HCT116 (cell line): ENCODE data around the gene HCFC1.

Experiments used
- CTCF ChIP-seq, 3 experiments: fragments of 200-600 bp in 1 of 3; sonication (generic) in 1 of 3; IDR thresholded peaks in 2 of 3; conservative IDR thresholded peaks in 1 of 3; 2 replicates each; pipeline ENCODE4 v1.5.1; 2012 to 2017; ENCODE audit warnings: low read depth in 2 of 3, low read length in 2 of 3, antibody characterized with exemption in 1 of 3, borderline replicate concordance in 1 of 3, control low read depth in 1 of 3, mild to moderate bottlenecking in 1 of 3, mixed read lengths in 1 of 3, mixed run types in 1 of 3, moderate library complexity in 1 of 3; ENCODE audit not compliant: insufficient read depth in 1 of 3
- JUND ChIP-seq: IDR thresholded peaks from 2 replicates; pipeline ENCODE4 v1.6.1; 2012
- RAD21 ChIP-seq: IDR thresholded peaks from 2 replicates; pipeline ENCODE4 v1.6.1; 2012; ENCODE audit warnings: low read depth, mild to moderate bottlenecking
- REST ChIP-seq: IDR thresholded peaks from 2 replicates; pipeline ENCODE4 v1.6.1; 2012; ENCODE audit warnings: low read depth
- TCF7L2 ChIP-seq: IDR thresholded peaks from 2 replicates; pipeline ENCODE4 v1.7.0; 2011; ENCODE audit warnings: borderline replicate concordance, inconsistent platforms; ENCODE audit not compliant: insufficient read depth, insufficient read length; ENCODE audit errors: extremely low read depth

GRCh38 chrX:153934762-153935325, 36.8 kb downstream of the HCFC1 start, which contains the start of gene NAA10:
- no peak for TF ChIP-seq CTCF (IDR thresholded peaks at IDR 0.05 in 2 of 3, conservative IDR thresholded peaks at IDR 0.05 in 1 of 3; ENCODE audit: borderline replicate concordance in 1 of 3, insufficient read depth in 1 of 3, low read depth in 2 of 3, low read length in 2 of 3)
- TF ChIP-seq JUND, result no peak
- TF ChIP-seq REST, result no peak
- TF ChIP-seq RAD21, result no peak
- no peak for TF ChIP-seq TCF7L2
